ENCODE data around the gene CD82. TPM values are rescaled to one million over a fixed set of nuclear protein-coding genes. Genes with fewer than 3 reads are reported as not detected.
"Not testable (repeated sequence)": the region's sequence is repeated elsewhere in the genome, so short reads cannot be mapped to it uniquely, and the experiment has no call there.

CD82 gene
- total RNA-seq, 1 donor, result 2.6 TPM

DNA sequence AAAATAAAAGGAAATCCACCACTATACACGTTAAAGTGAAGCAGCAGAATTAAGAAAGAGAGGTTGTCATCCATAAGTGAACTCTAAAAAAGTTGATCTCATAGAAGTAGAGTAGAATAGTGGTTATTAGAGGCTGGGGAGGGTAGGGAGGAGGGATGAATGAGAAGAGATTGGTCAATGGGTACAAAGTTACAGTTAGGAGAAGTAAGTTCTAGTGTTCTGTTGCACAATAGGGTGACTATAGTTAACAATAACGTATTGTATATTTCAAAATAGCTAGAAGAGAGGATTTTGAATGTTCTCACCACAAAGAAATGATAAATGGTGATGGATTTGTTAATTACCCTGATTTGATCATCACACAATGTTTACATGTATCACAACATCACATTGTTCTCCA, 72.0 kb downstream of the CD82 start:
- no peak for DNase-seq (ENCODE audit: low read depth)
- no peak overlapping the region for H3K4me3 ChIP-seq (ENCODE audit: low read depth, low read length)
- TF ChIP-seq, protein P1, sequence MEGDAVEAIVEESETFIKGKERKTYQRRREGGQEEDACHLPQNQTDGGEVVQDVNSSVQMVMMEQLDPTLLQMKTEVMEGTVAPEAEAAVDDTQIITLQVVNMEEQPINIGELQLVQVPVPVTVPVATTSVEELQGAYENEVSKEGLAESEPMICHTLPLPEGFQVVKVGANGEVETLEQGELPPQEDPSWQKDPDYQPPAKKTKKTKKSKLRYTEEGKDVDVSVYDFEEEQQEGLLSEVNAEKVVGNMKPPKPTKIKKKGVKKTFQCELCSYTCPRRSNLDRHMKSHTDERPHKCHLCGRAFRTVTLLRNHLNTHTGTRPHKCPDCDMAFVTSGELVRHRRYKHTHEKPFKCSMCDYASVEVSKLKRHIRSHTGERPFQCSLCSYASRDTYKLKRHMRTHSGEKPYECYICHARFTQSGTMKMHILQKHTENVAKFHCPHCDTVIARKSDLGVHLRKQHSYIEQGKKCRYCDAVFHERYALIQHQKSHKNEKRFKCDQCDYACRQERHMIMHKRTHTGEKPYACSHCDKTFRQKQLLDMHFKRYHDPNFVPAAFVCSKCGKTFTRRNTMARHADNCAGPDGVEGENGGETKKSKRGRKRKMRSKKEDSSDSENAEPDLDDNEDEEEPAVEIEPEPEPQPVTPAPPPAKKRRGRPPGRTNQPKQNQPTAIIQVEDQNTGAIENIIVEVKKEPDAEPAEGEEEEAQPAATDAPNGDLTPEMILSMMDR (IDR thresholded peaks at IDR 0.05; ENCODE audit: insufficient read depth, low read length), result no peak

DNA sequence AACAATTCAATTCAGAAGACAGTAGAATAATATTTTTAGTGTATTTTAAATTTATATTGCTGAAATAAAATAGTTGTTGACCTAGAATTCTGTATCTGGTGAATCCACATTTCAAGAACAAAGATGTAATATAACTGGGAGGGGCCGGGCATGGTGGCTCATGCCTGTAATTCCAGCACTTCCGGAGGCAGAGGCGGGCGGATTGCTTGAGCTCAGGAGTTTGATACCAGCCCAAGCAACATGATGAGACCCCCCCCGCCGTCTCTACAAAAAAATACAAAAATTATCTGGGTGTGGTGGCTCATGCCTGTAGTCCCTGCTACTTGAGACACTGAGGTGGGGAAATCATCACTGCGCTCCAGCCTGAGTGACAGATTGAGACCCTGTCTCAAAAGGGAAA, 72.6 kb downstream of the CD82 start:
- TF ChIP-seq, protein P1 (IDR thresholded peaks at IDR 0.05; ENCODE audit: insufficient read depth, low read length), result no peak
- no peak overlapping the region for H3K4me3 ChIP-seq (ENCODE audit: low read depth, low read length)
- DNase-seq (ENCODE audit: low read depth), result no peak

DNA sequence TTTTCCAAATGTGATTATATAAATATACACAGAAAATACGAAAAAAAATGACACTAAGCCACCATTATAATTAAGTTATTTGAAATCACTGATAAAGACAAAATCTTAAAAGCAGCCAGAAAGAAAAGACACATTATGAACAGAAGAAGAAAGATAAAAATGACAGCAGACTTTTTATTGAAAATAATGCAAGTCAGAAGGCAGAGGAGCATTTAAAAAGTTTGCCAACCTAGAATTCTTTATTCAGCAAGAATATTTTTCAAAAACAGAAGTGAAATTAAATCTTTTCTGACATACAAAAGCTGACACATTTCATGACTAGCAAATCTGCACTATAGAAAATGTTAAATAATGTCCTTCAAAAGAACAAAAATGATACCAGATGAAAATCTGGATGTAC, 77.8 kb downstream of the CD82 start:
- no peak for DNase-seq (ENCODE audit: low read depth)
- TF ChIP-seq, protein P1 (IDR thresholded peaks at IDR 0.05; ENCODE audit: insufficient read depth, low read length), result no peak
- no peak overlapping the region for H3K4me3 ChIP-seq (ENCODE audit: low read depth, low read length)

DNA sequence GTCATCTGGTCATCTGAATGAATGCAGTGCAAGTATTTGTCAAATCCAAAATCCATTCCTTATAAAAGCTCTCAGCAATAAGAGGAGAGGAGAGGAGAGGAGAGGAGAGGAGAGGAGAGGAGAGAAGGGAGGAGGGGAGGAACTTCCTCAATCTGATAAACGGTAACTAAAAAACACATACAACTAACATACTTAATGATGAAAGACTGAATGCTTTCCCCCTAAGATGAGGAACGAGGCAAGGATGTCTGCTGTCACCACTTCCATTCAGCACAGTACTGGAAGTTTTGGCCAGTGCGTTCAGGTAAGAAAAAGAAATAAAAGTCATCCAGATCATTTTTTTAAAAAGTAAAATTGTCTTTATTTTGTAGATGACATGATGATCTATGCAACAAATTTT, 80.4 kb downstream of the CD82 start:
- H3K4me3 ChIP-seq (ENCODE audit: low read depth, low read length), result no peak overlapping the region
- no peak for DNase-seq (ENCODE audit: low read depth)
- TF ChIP-seq, protein P1 (IDR thresholded peaks at IDR 0.05; ENCODE audit: insufficient read depth, low read length), result no peak

DNA sequence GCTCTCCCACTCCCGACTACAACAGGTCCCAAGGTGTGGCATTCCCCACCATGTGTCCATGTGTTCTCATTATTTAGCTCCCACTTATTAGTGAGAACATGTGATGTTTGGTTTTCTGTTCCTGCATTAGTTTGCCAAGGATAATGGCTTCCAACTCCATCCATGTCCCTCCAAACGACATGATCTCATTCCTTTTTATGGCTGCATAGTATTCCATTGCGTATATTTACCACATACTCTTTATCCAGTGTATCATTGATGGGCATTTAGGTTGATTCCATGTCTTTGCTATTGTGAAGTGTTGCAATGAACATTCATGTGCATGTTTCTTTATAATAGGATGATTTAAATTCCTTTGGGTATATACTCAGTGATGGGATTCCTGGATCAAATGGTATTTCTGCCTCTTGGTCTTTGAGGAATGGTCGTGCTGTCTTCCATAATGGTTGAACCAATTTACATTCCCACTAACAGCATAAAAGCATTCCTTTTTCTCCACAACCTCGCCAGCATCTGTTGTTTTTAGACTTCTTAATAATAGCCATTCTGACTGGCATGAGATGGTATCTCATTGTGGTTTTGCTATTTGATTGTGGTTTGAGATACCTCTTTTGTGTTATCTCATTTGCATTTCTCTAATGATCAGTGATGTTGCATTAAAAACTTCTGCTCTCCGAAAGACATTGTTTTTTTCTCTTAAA, 81.9 kb downstream of the CD82 start:
- H3K4me3 ChIP-seq (ENCODE audit: low read depth, low read length); DNase-seq (ENCODE audit: low read depth): not testable (repeated sequence)

DNA sequence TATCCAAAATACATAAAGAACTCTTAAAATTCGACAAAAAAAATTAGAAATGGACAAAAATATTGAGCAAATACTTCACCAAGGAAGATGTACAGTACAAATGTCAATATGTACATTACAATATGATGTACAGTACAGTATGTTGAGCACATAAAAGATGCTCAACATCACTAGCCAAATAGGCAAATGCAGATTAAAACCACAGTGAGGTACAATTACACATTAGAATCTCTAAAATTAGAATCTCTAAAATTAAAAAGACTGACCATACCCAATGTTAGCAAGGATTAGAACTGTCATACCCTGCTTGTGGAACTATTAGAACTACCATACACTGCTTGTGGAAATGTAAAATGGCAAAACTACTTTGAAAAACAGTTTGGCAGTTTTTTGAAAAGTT, 82.6 kb downstream of the CD82 start:
- no peak for DNase-seq (ENCODE audit: low read depth)
- no peak overlapping the region for H3K4me3 ChIP-seq (ENCODE audit: low read depth, low read length)
- TF ChIP-seq, protein P1 (IDR thresholded peaks at IDR 0.05; ENCODE audit: insufficient read depth, low read length), result no peak

DNA sequence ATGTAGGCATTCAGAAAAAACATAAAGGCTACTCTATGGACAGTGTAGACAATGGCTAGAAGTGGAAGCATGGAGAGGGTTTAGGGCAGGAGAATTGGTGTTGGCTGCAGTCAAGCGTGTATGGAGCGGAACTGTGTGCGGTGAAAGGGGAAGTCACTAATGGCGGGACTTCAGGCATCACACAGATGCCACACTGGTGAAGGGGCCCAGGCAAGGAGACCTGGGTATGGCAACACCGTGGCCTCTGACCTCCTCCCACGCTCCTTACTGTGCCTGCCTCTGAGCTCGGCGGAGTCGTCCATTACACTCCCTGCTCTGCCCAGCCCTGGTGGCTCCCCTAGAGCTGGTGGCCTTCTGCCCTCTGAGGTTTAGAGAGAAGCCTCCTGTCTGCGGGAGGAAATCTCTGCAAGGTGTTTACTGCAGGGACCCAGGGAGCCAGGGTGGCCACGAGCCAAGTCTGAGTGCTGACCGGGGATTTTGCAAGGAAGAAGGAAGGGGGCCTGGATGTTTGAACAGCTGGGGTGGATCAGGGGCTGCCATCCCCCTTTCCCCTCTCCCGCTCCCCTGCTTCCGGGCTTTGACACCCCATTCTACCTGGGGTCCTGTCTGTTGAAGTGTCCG, 86.2 kb downstream of the CD82 start:
- no peak overlapping the region for H3K4me3 ChIP-seq (ENCODE audit: low read depth, low read length)
- no peak for DNase-seq (ENCODE audit: low read depth)
- TF ChIP-seq, protein P1 (IDR thresholded peaks at IDR 0.05; ENCODE audit: insufficient read depth, low read length), result no peak
